ENCODE results near the gene SLC6A8.
"Not testable (repeated sequence)": the region's sequence is repeated elsewhere in the genome, so short reads cannot be mapped to it uniquely, and the experiment has no call there.

Gene SLC6A8

DNA sequence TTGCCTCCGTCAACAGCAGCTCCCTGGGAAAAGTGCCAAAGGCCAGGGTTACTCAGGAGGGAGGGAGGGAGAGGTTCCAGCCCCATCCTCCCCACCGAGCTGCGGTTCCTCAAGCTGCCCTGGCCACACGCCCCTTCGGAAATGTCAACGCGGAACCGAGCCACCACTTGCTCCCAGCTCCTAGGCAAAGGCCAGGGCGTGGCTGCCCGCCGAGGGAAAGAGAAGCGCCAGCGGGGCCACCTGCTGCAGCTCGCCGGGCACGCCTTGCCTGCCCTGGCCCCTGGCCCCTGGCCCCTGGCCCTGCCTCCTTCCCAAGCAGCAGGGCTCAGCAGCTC, 15.3 kb downstream of the SLC6A8 start:
- Histone ChIP-seq H2AFZ (ENCODE audit: low read length) (no peak overlapping the region), H3K4me2 (ENCODE audit: low read depth, low read length, poor library complexity, severe bottlenecking) (no peak overlapping the region), H3K9me2 (replicated peaks; ENCODE audit: low read depth, low read length) (no peaks in the 10 kb centered on the region), H4K20me1 (ENCODE audit: insufficient read depth, low read length, poor library complexity, severe bottlenecking) (peaks cover under 1% of the 10 kb centered on the region), H3K4me1 (ENCODE audit: insufficient read depth, low read length, poor library complexity, severe bottlenecking) (no peaks in the 10 kb centered on the region), H3K36me3 (ENCODE audit: insufficient read depth, low read length) (peaks cover 19% of the 10 kb centered on the region; the same call in 1 of the 2 replicates), H3K27me3 (ENCODE audit: insufficient read depth, low read length, poor library complexity, severe bottlenecking) (no peaks in the 10 kb centered on the region), H3F3A (ENCODE audit: low read depth) (no peaks in the 10 kb centered on the region), H3K9ac (ENCODE audit: low read depth, low read length, poor library complexity, severe bottlenecking) (no peak overlapping the region), H3K79me2 (ENCODE audit: insufficient read depth, low read length) (no peaks in the 10 kb centered on the region), H3K9me3 (ENCODE audit: insufficient read depth, low read depth, low read length) (no peaks in the 10 kb centered on the region), H3K4me3 (ENCODE audit: low read length, poor library complexity, severe bottlenecking) (no peak overlapping the region)
- no peak for TF ChIP-seq EZH2phosphoT487 (IDR thresholded peaks at IDR 0.05; ENCODE audit: borderline replicate concordance)
- no peak for TF ChIP-seq CTCF (conservative IDR thresholded peaks at IDR 0.05; ENCODE audit: low read length)

- Histone ChIP-seq H3K4me1 (ENCODE audit: insufficient read depth, low read length, poor library complexity, severe bottlenecking) (no peaks in the 10 kb centered on the region), H2AFZ (ENCODE audit: low read length) (no peak overlapping the region), H3K27me3 (ENCODE audit: insufficient read depth, low read length, poor library complexity, severe bottlenecking) (no peaks in the 10 kb centered on the region), H3K79me2 (ENCODE audit: insufficient read depth, low read length) (no peaks in the 10 kb centered on the region), H3K4me3 (ENCODE audit: low read length, poor library complexity, severe bottlenecking) (no peak overlapping the region), H3K36me3 (ENCODE audit: insufficient read depth, low read length) (peaks cover 19% of the 10 kb centered on the region; the same call in 1 of the 2 replicates), H3K9me3 (ENCODE audit: insufficient read depth, low read depth, low read length) (no peaks in the 10 kb centered on the region), H4K20me1 (ENCODE audit: insufficient read depth, low read length, poor library complexity, severe bottlenecking) (peaks cover 4% of the 10 kb centered on the region), H3K9me2 (replicated peaks; ENCODE audit: low read depth, low read length) (no peaks in the 10 kb centered on the region), H3K9ac (ENCODE audit: low read depth, low read length, poor library complexity, severe bottlenecking) (no peak overlapping the region), H3K4me2 (ENCODE audit: low read depth, low read length, poor library complexity, severe bottlenecking) (no peak overlapping the region), H3F3A (ENCODE audit: low read depth) (no peaks in the 10 kb centered on the region)
- TF ChIP-seq EZH2phosphoT487 (IDR thresholded peaks at IDR 0.05; ENCODE audit: borderline replicate concordance) = no peak
- no peak for TF ChIP-seq CTCF (conservative IDR thresholded peaks at IDR 0.05; ENCODE audit: low read length)
These were observed 16.3 kb downstream of the SLC6A8 start for GRCh38 chrX:153704021-153704526.

- not testable (repeated sequence) for H3K9me3 ChIP-seq (ENCODE audit: insufficient read depth, low read depth, low read length); H3K4me2 ChIP-seq (ENCODE audit: low read depth, low read length, poor library complexity, severe bottlenecking); H4K20me1 ChIP-seq (ENCODE audit: insufficient read depth, low read length, poor library complexity, severe bottlenecking); H2AFZ ChIP-seq (ENCODE audit: low read length); H3K4me1 ChIP-seq (ENCODE audit: insufficient read depth, low read length, poor library complexity, severe bottlenecking); H3K9me2 ChIP-seq (replicated peaks; ENCODE audit: low read depth, low read length); H3K9ac ChIP-seq (ENCODE audit: low read depth, low read length, poor library complexity, severe bottlenecking); H3K79me2 ChIP-seq (ENCODE audit: insufficient read depth, low read length); H3K27me3 ChIP-seq (ENCODE audit: insufficient read depth, low read length, poor library complexity, severe bottlenecking); H3F3A ChIP-seq (ENCODE audit: low read depth); H3K4me3 ChIP-seq (ENCODE audit: low read length, poor library complexity, severe bottlenecking)
- peaks cover 19% of the 10 kb centered on the region; the same call in 1 of the 2 replicates for H3K36me3 ChIP-seq (ENCODE audit: insufficient read depth, low read length)
These were observed 17.1 kb downstream of the SLC6A8 start for GRCh38 chrX:153704631-153705402.

- not testable (repeated sequence) for H4K20me1 ChIP-seq (ENCODE audit: insufficient read depth, low read length, poor library complexity, severe bottlenecking); H3K27me3 ChIP-seq (ENCODE audit: insufficient read depth, low read length, poor library complexity, severe bottlenecking); H3K9ac ChIP-seq (ENCODE audit: low read depth, low read length, poor library complexity, severe bottlenecking)
These were observed 17.8 kb downstream of the SLC6A8 start for GRCh38 chrX:153705403-153706060.

More at GRCh38 chrX:153705403-153706060, 17.8 kb downstream of the SLC6A8 start:
- H3K4me2 ChIP-seq (ENCODE audit: low read depth, low read length, poor library complexity, severe bottlenecking); H3K4me1 ChIP-seq (ENCODE audit: insufficient read depth, low read length, poor library complexity, severe bottlenecking); H2AFZ ChIP-seq (ENCODE audit: low read length); H3K4me3 ChIP-seq (ENCODE audit: low read length, poor library complexity, severe bottlenecking); H3F3A ChIP-seq (ENCODE audit: low read depth); H3K79me2 ChIP-seq (ENCODE audit: insufficient read depth, low read length); H3K9me2 ChIP-seq (replicated peaks; ENCODE audit: low read depth, low read length); H3K9me3 ChIP-seq (ENCODE audit: insufficient read depth, low read depth, low read length): not testable (repeated sequence)
- H3K36me3 ChIP-seq (ENCODE audit: insufficient read depth, low read length) = peaks cover 19% of the 10 kb centered on the region; the same call in 1 of the 2 replicates

Measured in Loucy (cell line).